Measurements from ENCODE around the gene DCTN3.
A peak's percentile ranks its signal among the peaks of the same experiment; 100 is the strongest.

Gene DCTN3

GRCh38 chr9:34623374-34624235 lies 3.3 kb upstream of the DCTN3 start:
- DNase-seq (ENCODE audit: low read depth in 2 of 2) = no peak

- no peak for DNase-seq (ENCODE audit: low read depth in 2 of 2)
Observed at GRCh38 chr9:34615132-34615531, 5.2 kb downstream of the DCTN3 start.

DNA sequence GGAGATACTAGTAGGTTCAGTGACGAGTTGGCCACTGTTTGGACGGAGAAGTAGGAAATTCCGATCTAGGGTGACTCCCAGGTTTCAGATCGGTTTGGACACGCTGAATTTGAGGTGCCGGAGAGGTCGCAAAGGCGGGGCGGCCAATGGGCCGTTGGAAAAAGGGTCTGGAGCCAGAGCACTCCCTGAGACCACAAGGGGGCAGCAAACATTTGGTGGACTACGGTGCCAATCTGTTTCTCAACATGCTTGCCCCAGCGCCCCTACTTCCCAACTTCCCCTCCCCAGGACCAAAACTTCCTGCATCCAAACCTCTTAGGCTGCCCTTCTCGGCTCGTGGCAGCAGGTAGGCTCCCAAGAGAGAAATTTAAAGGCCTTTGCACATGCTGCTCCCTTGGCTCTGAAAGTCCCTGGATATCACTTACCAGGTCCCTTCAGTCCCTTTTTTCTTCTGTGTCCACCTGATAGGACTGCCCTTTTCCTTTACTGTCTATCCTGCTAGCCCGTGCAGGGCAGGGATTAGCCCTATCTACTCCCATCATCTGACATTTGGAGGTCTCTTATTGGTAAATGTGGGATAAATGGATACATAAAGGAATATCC lies 7.4 kb downstream of the DCTN3 start:
- peak; percentile 40 to 62 for DNase-seq (ENCODE audit: low read depth in 2 of 2)

GRCh38 chr9:34611811-34612787 lies 8.2 kb downstream of the DCTN3 start, which contains the start of gene RPP25L:
TSS of gene RPP25L (minus strand) at chr9:34612097. CDS start at chr9:34611296, 801 bp downstream.
- DNase-seq (ENCODE audit: low read depth in 2 of 2) = peak; percentile 65 to 82

GRCh38 chr9:34611251-34611810 lies 9.0 kb downstream of the DCTN3 start:
- DNase-seq (ENCODE audit: low read depth in 2 of 2) = no peak

DNA sequence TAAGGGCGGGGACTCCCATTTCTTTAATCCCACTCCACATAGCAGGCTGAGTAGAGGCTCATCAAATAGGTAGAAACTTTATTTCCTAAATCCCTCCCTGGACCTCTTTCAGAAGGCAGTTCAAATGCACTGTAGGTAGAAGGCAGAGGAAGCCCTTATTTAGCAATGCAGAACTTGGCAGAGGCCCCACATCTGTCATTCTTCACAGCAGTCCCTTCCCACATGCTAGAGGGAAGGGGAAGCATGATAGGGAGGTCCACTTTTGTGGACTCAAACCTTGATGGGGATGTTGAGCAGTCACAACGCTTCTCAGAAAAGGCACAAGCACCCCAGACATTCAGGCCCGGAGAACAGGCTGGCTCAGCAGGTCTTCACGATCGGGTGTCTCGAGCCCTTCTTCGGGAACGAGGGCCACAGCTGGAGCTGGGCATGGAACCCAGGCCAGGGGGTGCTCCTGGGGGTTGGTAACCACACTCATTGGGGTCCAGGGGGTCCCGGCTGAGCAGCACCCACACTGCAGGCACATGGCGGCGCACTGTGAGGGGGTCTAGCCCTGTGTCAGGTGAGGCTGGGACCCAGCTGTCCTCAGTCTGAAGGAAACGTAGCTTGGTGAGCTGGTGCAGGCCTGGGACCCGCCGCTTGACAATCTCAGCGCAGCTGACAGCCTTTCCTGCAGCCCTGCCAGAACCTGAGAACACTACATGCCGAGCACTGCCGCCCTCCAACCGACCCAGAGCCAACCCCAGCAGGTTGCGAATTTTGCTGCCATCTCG lies 9.7 kb downstream of the DCTN3 start:
- no peak for DNase-seq (ENCODE audit: low read depth in 2 of 2)

GRCh38 chr9:34607331-34607730 lies 13.0 kb downstream of the DCTN3 start:
- no peak for DNase-seq (ENCODE audit: low read depth in 2 of 2)

DNA sequence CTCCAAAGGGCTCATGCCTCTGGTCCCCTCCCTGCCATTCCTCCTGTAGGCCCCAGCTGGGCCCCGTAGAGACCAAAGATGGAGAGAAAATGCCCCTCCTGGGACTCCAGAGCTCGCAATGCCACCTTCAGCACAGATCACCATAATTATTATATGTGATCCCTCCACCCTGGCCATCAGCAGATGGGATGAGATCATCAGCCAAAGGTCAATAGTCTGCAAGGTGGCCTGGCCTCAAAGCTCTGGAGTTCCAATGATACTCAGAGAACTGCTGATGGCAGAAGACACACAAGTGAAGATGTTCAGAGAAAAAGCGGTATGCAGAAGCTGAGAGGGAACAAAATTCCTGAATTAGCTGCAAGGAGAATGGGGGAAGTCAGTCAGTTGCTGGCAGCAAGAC lies 13.4 kb downstream of the DCTN3 start:
- DNase-seq (ENCODE audit: low read depth in 2 of 2) = no peak

- DNase-seq (ENCODE audit: low read depth in 2 of 2) = no peak
Observed at GRCh38 chr9:34606190-34606589, 14.1 kb downstream of the DCTN3 start.

GRCh38 chr9:34603610-34604231 lies 16.6 kb downstream of the DCTN3 start:
- peak; percentile 67 to 81 for DNase-seq (ENCODE audit: low read depth in 2 of 2)

DNA sequence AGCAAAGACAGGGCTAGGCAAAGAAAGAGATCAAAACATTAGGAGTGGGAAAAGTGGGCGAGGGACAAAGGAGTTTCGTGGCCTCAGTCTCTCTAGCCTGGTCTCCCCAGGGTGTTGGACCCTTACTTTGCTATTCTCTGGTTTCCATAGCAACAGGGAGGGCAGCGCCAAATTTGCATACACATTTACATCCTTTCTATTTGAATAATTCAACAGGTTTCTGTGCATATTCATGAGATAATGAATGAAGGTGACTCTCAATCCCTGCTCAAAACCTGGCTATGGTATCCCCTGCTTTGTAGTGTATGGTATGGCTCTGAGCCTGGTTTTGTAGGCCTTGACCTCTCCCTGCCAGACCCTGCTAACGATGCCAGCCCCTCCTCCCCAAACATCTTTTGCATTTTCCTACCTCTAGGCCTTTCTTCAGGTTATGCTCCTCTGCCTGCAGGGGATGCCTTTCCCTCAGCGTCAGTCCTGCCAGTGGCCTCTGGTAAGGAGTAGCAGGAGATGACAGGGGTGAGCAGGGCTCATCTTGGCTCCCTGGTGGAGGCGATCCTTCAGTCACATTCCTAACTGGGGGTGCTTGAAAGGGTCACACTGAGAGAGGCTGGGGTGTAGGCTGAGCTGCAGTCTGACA lies 18.2 kb downstream of the DCTN3 start:
- no peak for DNase-seq (ENCODE audit: low read depth in 2 of 2)

DNA sequence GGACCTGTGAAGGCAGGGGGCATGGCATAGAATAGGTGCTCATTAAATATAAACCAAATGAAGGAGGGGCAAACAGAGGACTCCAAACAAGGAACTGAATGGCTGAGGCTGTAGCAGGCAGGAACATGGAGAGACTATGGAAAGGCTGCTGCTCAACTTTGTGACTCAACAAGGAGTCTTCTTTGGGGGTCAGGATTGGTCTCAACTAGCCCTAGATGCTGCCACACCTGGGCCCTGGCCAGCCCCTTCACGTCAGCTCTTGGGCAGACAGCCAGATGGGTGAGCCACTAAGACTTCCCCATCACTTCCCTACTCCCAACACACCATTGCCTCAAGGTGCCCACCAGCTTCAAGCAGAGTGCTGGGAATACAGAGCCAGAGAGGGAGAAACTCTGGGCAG lies 19.4 kb downstream of the DCTN3 start:
- DNase-seq (ENCODE audit: low read depth in 2 of 2) = no peak

GRCh38 chr9:34599546-34599945 lies 20.7 kb downstream of the DCTN3 start:
- no peak for DNase-seq (ENCODE audit: low read depth in 2 of 2)

GRCh38 chr9:34594177-34594576 lies 26.1 kb downstream of the DCTN3 start:
- DNase-seq (ENCODE audit: low read depth in 2 of 2) = no peak

DNA sequence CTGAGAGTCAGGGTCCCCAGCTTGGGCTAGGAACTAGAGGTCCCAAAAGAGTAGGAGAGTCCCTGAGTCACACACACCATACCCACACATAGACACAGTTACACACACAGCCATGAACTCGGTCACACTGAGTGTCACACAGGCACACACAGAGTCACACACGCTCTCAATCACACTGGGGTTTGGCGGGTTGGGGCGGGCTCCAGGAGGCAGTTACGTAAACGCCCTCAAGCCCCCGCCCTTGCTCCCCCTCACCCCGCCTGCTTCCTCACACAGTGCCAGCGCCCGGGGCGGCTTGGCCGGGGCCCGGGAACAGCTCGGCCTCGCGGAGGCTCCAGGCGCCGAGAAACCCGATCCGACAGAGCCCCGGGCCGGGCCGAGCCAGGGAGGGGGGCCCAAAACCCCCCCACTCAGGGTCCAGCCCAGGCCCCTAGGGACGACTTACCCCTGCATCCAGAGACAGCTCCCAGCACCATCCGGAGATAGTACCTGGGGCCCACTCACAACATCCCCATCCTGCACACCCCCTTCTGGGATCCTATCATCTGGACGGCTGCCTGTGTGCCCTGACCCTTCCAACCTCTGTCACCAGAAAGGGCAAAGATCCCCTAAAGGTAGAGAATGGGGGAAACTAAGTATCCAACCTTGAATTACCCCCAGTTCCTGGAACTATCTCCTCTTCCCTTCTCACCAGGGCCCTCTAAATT lies 27.2 kb downstream of the DCTN3 start:
- no peak for DNase-seq (ENCODE audit: low read depth in 2 of 2)

DNA sequence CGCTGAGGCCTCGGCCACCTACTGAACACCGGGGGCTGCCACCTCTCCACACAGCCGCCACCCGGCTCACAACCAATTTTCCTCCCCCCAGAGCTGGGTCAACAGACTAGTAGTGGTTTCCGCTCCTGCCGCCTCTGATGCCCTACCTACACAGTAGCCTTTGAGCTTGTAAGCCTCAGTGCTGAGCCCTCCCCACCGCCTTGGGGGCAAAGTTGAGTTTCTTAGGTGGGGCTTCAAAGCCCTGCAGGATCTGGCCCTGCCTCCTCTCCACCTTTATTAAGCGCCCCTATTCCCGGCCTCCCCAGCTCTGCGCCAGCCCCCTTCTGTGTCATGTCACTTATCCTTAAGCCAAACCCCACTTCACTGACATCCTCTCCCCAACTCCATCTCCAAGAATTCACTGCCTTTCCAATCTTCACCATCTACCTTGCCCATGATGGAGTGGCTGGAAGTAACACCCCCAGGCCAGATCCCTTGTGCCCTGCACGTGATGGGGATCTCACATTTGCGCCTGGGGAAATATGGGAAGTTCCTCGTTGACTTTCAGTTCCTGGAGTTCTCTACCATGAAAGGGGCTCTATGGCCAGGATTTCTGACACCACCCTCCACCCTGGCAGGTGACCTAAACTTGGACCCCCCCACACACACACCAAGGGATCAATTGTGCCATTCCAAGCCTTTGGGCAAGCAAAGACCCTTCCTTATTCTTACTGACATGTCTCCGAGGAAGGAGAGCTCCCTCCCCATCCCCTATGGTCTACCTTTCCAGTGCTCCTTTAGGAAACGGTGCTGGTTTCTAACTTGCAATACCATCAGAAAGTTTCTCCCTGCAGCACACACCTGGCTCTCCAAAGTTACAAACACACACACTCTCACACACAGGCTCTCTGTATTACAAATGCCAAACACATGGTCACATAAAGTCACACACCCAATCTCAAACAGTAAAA lies 28.1 kb downstream of the DCTN3 start:
- DNase-seq (ENCODE audit: low read depth in 2 of 2) = no peak

GRCh38 chr9:34591248-34591916 lies 28.9 kb downstream of the DCTN3 start:
- peak; percentile 52 to 75 for DNase-seq (ENCODE audit: low read depth in 2 of 2)

Data from stimulated activated CD4-positive, alpha-beta T cell treated with anti-CD3 and anti-CD28 coated beads, Interleukin-12 subunit alpha, Interleukin-12 subunit beta, amount 100 ng/mL, for 24 hours (primary cell).